Body of pancreas (tissue), 4 donors: Measurements from ENCODE around the gene TCAIM. TPM values are rescaled to one million over a fixed set of nuclear protein-coding genes. Genes with fewer than 3 reads are reported as not detected.
"Not testable (repeated sequence)": the region's sequence is repeated elsewhere in the genome, so short reads cannot be mapped to it uniquely, and the experiment has no call there.

Experiments
- ATAC-seq: fragments of 150-250 bp; one replicate; pipeline ENCODE4 v1.9.1; 2016
- DNase-seq, 4 donors: peaks; one replicate each; pipeline ENCODE4 v3.0.0-alpha.2; 2019
- H3K27ac ChIP-seq, 4 donors: fragments of 200-600 bp; sonication (generic); 1 replicate in 3 of 4; 2 replicates in 1 of 4; pipeline versions ENCODE4 v1.5.1 to v1.6.1; 2016 to 2019; ENCODE audit warnings: mild to moderate bottlenecking in 1 of 4, mixed read lengths in 1 of 4, moderate library complexity in 1 of 4
- H3K27me3 ChIP-seq, 2 donors: fragments of 200-600 bp; sonication (generic); one replicate each; pipeline ENCODE4 v1.6.0; 2016; ENCODE audit warnings: mild to moderate bottlenecking in 1 of 2
- H3K36me3 ChIP-seq, 2 donors: fragments of 200-600 bp; sonication (generic); replicated peaks in 1 of 2; 2 replicates each; pipeline ENCODE4 v1.5.1; 2016; ENCODE audit warnings: low read depth in 2 of 2; ENCODE audit not compliant: insufficient read depth in 1 of 2
- H3K4me1 ChIP-seq: fragments of 200-600 bp; sonication (generic); one replicate; pipeline ENCODE4 v1.6.0; 2016
- H3K4me3 ChIP-seq, 2 donors: fragments of 200-600 bp; sonication (generic); 1 replicate in 1 of 2; 2 replicates in 1 of 2; pipeline ENCODE4 v1.5.1; 2016 to 2019
- H3K9me3 ChIP-seq, 3 donors: fragments of 200-600 bp; sonication (generic); 1 replicate in 2 of 3; 2 replicates in 1 of 3; pipeline ENCODE4 v1.5.1; 2016
- CTCF ChIP-seq, 7 experiments: fragments of 450-650 bp in 4 of 7; fragments of 200-600 bp in 3 of 7; sonication (generic) in 3 of 7; IDR thresholded peaks; one replicate each; pipeline ENCODE4 v1.5.1; 2016 to 2019; ENCODE audit warnings: antibody characterized with exemption in 7 of 7
- POLR2A ChIP-seq, 3 donors: fragments of 450-650 bp; IDR thresholded peaks; one replicate each; pipeline ENCODE4 v1.6.1; 2016; ENCODE audit warnings: antibody characterized with exemption in 3 of 3, mild to moderate bottlenecking in 2 of 3
- WGBS, 2 donors: methylation state at CpG; one replicate each; pipeline ENCODE4 v1.1.5; 2017; 5-methylcytosine and 5-hydroxymethylcytosine counted together
- intact Hi-C: fragments of 100-400 bp; cut with DNase I; formaldehyde crosslinking; loops from one replicate; pipeline ENCODE4 v1.15.1; 2023
- total RNA-seq, 2 donors: library from RNA; depleted of rRNA; stranded (reverse); fragments of >200 nt; gene quantifications; one replicate each; pipeline ENCODE4 v1.1.0, GENCODE V29; 2016

Gene TCAIM
- total RNA-seq, 2 donors from 2014 or later, result 14.8 to 15.6 TPM

GRCh38 chr3:44414517-44415090 lies 76.0 kb downstream of the TCAIM start:
- Histone ChIP-seq H3K36me3 (no peaks in the 10 kb centered on the region), H3K9me3 (no peaks in the 10 kb centered on the region), H3K27ac (no peak overlapping the region), H3K27me3 (no peaks in the 10 kb centered on the region), H3K4me3 (no peak overlapping the region), H3K4me1 (no peaks in the 10 kb centered on the region)
- WGBS, 2 donors, result 72 to 82% methylated on average over 8 to 11 of the region's 11 CpGs
- intact Hi-C loops, result no loop called here
- DNase-seq, result no peak
- no peak for ATAC-seq
- TF ChIP-seq POLR2A (IDR thresholded peaks at IDR 0.05) (no peak), CTCF (IDR thresholded peaks at IDR 0.05) (no peak)

GRCh38 chr3:44415421-44415820 lies 76.9 kb downstream of the TCAIM start:
- intact Hi-C loops, result no loop called here
- TF ChIP-seq POLR2A (IDR thresholded peaks at IDR 0.05) (no peak), CTCF (IDR thresholded peaks at IDR 0.05) (no peak)
- no peak for DNase-seq
- no peak overlapping the region for H3K4me3 ChIP-seq
- no peaks in the 10 kb centered on the region for H3K36me3 ChIP-seq
- H3K27ac ChIP-seq, result no peak overlapping the region
- no peaks in the 10 kb centered on the region for H3K4me1 ChIP-seq
- H3K9me3 ChIP-seq, result no peaks in the 10 kb centered on the region
- 69 to 94% methylated on average over 4 to 11 of the region's 11 CpGs for WGBS, 2 donors
- no peak for ATAC-seq
- no peaks in the 10 kb centered on the region for H3K27me3 ChIP-seq

GRCh38 chr3:44416031-44417030 lies 77.8 kb downstream of the TCAIM start:
- H3K4me1 ChIP-seq, result no peaks in the 10 kb centered on the region
- WGBS, 2 donors, result 90 to 93% methylated on average over 7 to 11 of the region's 11 CpGs

GRCh38 chr3:44418118-44418517 lies 79.6 kb downstream of the TCAIM start:
- H3K27me3 ChIP-seq, H3K4me3 ChIP-seq, H3K9me3 ChIP-seq, H3K27ac ChIP-seq, H3K4me1 ChIP-seq, DNase-seq, H3K36me3 ChIP-seq, ATAC-seq, intact Hi-C loops: not testable (repeated sequence)
- 89 to 94% methylated on average over 4 of the region's 4 CpGs for WGBS, 2 donors

More at GRCh38 chr3:44416031-44417030, 77.8 kb downstream of the TCAIM start:
- TF ChIP-seq POLR2A (IDR thresholded peaks at IDR 0.05), result no peak
- TF ChIP-seq CTCF (IDR thresholded peaks at IDR 0.05), result no peak
- intact Hi-C loops, result no loop called here
- Histone ChIP-seq H3K27me3 (no peaks in the 10 kb centered on the region), H3K9me3 (no peaks in the 10 kb centered on the region), H3K27ac (no peak overlapping the region), H3K36me3 (no peaks in the 10 kb centered on the region), H3K4me3 (no peak overlapping the region)
- no peak for ATAC-seq
- no peak for DNase-seq

- intact Hi-C loops, result no loop called here
- Histone ChIP-seq H3K27ac (no peak overlapping the region), H3K27me3 (no peaks in the 10 kb centered on the region), H3K36me3 (no peaks in the 10 kb centered on the region), H3K4me1 (no peaks in the 10 kb centered on the region), H3K4me3 (no peak overlapping the region), H3K9me3 (no peaks in the 10 kb centered on the region)
- TF ChIP-seq CTCF (IDR thresholded peaks at IDR 0.05) (peak in 1 of 7 experiments; percentile 10), POLR2A (IDR thresholded peaks at IDR 0.05) (no peak)
- 77 to 83% methylated on average over 2 of the region's 2 CpGs for WGBS, 2 donors
- ATAC-seq, result no peak
- no peak for DNase-seq
Measured at GRCh38 chr3:44418549-44418948, 80.0 kb downstream of the TCAIM start.
